Gastroesophageal sphincter (tissue), 4 donors: ENCODE measurements around the gene SDK1. TPM values are rescaled to one million over a fixed set of nuclear protein-coding genes. Genes with fewer than 3 reads are reported as not detected.

Experiments used
- ATAC-seq: fragments of 150-250 bp; one replicate; pipeline ENCODE4 v1.9.1; 2016; ENCODE audit warnings: mild to moderate bottlenecking, moderate library complexity
- H3K27ac ChIP-seq, 4 donors: fragments of 200-600 bp; sonication (generic) in 3 of 4; 1 replicate in 3 of 4; 2 replicates in 1 of 4; pipeline ENCODE4 v1.5.1; 2016 to 2019
- H3K27me3 ChIP-seq: fragments of 200-600 bp; sonication (generic); one replicate; pipeline ENCODE4 v1.5.1; 2019
- H3K36me3 ChIP-seq, 2 donors: fragments of 200-600 bp; sonication (generic); one replicate each; pipeline ENCODE4 v1.5.1; 2019; ENCODE audit warnings: control low read depth in 1 of 2
- H3K4me1 ChIP-seq, 3 donors: fragments of 200-600 bp; sonication (generic); 1 replicate in 2 of 3; 2 replicates in 1 of 3; pipeline ENCODE4 v1.5.1; 2016 to 2019; ENCODE audit warnings: control low read depth in 2 of 3
- H3K4me3 ChIP-seq, 2 donors: fragments of 200-600 bp; sonication (generic); one replicate each; pipeline ENCODE4 v1.5.1; 2019; ENCODE audit warnings: mild to moderate bottlenecking in 1 of 2, moderate library complexity in 1 of 2
- H3K9me3 ChIP-seq, 3 donors: fragments of 200-600 bp; sonication (generic); one replicate each; pipeline ENCODE4 v1.5.1; 2017 to 2019; ENCODE audit warnings: control low read depth in 2 of 3
- CTCF ChIP-seq, 4 experiments: fragments of 200-600 bp in 2 of 4; fragments of 450-650 bp in 2 of 4; sonication (generic) in 1 of 4; IDR thresholded peaks; one replicate each; pipeline ENCODE4 v1.5.1; 2017 to 2019; ENCODE audit warnings: antibody characterized with exemption in 4 of 4, mild to moderate bottlenecking in 2 of 4, moderate library complexity in 2 of 4
- EP300 ChIP-seq: sonication (generic); formaldehyde crosslinking; IDR thresholded peaks from one replicate; pipeline ENCODE4 v1.6.1; 2017; ENCODE audit warnings: antibody characterized with exemption, mild to moderate bottlenecking
- POLR2A ChIP-seq, 2 donors: fragments of 450-650 bp; IDR thresholded peaks; one replicate each; pipeline ENCODE4 v1.6.1; 2017; ENCODE audit warnings: antibody characterized with exemption in 2 of 2, mild to moderate bottlenecking in 2 of 2, moderate library complexity in 1 of 2
- POLR2AphosphoS5 ChIP-seq: sonication (generic); formaldehyde crosslinking; IDR thresholded peaks from one replicate; pipeline ENCODE4 v1.6.1; 2017; ENCODE audit warnings: antibody characterized with exemption
- WGBS, 2 donors: methylation state at CpG; one replicate each; pipeline ENCODE4 v1.1.5; 2018; ENCODE audit warnings: low coverage in 1 of 2; 5-methylcytosine and 5-hydroxymethylcytosine counted together
- total RNA-seq, 4 donors: library from RNA; depleted of rRNA; stranded (reverse); fragments of >200 nt; gene quantifications; one replicate each; pipeline ENCODE4 v1.1.0, GENCODE V29; 2016

The SDK1 gene
- total RNA-seq, 4 donors from 2014 or later: 6.1 to 13.6 (median 8.7) TPM

- H3K4me3 ChIP-seq: no peak overlapping the region
- H3K27me3 ChIP-seq: no peaks in the 10 kb centered on the region
- 91% methylated on average over 7 of the region's 20 CpGs; no CpG with 5 or more reads in 1 of the 2 donors for WGBS, 2 donors
- no peak overlapping the region for H3K27ac ChIP-seq
- no peaks in the 10 kb centered on the region for H3K4me1 ChIP-seq
- ATAC-seq: no peak
- peaks cover 0 to 9% of the 10 kb centered on the region in 2 donors for H3K36me3 ChIP-seq
- H3K9me3 ChIP-seq: no peaks in the 10 kb centered on the region
- TF ChIP-seq POLR2A (IDR thresholded peaks at IDR 0.05) (no peak), POLR2AphosphoS5 (no peak), CTCF (IDR thresholded peaks at IDR 0.05) (no peak), EP300 (no peak)
These were observed 908.9 kb downstream of the SDK1 start for GRCh38 chr7:4209966-4210365.

DNA sequence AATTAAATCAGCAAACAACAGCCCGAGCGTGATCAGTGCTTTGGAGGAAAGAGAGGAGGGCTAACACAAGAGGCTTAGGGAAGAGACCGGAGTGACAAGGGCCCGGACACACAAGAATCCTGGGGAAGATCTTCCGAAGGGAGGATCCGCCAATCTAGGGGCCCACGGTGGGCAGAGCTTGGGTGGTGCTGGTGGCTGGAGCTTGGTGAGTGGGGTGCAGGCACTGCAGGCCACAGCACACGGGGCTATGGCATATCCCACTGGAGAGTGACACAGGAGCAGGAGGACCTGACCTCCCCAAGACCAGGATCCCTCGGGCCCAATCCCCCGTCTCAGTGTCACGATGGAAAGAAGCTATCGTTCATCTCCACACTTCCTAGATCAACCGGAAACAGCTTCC lies 909.8 kb downstream of the SDK1 start:
- Histone ChIP-seq H3K36me3 (peaks cover 0 to 9% of the 10 kb centered on the region in 2 donors), H3K27ac (no peak overlapping the region), H3K4me1 (no peaks in the 10 kb centered on the region), H3K9me3 (no peaks in the 10 kb centered on the region), H3K4me3 (no peak overlapping the region), H3K27me3 (no peaks in the 10 kb centered on the region)
- no peak for ATAC-seq
- TF ChIP-seq CTCF (IDR thresholded peaks at IDR 0.05) (no peak), POLR2AphosphoS5 (no peak), POLR2A (IDR thresholded peaks at IDR 0.05) (no peak), EP300 (no peak)
- WGBS, 2 donors: 86 to 98% methylated on average over 7 to 13 of the region's 13 CpGs

DNA sequence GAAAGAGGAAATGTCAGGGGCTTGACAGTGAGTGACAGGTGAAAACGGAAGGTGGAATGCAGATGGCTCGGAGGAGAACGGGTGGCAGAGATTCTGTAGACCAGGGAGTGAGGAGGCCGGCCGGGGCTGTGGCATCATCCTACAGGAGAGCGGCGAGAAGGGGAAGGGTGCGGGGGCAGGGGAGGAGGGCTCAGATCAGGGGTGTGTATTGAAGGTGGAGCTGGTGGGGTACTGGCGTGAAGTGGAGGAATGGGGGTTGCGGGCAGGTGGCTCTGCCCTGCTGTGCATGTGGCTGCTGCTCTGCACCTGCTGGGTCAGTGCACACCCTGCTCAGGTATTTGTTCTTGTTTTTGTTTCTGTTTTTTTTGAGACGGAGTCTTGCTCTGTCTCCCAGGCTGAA lies 910.2 kb downstream of the SDK1 start:
- Histone ChIP-seq H3K27me3 (no peaks in the 10 kb centered on the region), H3K36me3 (peaks cover 0 to 9% of the 10 kb centered on the region in 2 donors), H3K4me1 (no peaks in the 10 kb centered on the region), H3K27ac (no peak overlapping the region), H3K4me3 (no peak overlapping the region), H3K9me3 (no peaks in the 10 kb centered on the region)
- TF ChIP-seq POLR2A (IDR thresholded peaks at IDR 0.05) (no peak), CTCF (IDR thresholded peaks at IDR 0.05) (no peak), EP300 (no peak), POLR2AphosphoS5 (no peak)
- 87 to 97% methylated on average over 8 to 11 of the region's 11 CpGs for WGBS, 2 donors
- ATAC-seq: no peak

GRCh38 chr7:4212376-4212775 lies 911.3 kb downstream of the SDK1 start:
- Histone ChIP-seq H3K4me3 (no peak overlapping the region), H3K9me3 (no peaks in the 10 kb centered on the region), H3K27me3 (no peaks in the 10 kb centered on the region), H3K4me1 (no peaks in the 10 kb centered on the region), H3K27ac (no peak overlapping the region), H3K36me3 (peaks cover 0 to 9% of the 10 kb centered on the region in 2 donors)
- no peak for ATAC-seq
- 77 to 95% methylated on average over 9 of the region's 12 CpGs for WGBS, 2 donors
- TF ChIP-seq CTCF (IDR thresholded peaks at IDR 0.05) (no peak), POLR2A (IDR thresholded peaks at IDR 0.05) (no peak), EP300 (no peak), POLR2AphosphoS5 (no peak)

DNA sequence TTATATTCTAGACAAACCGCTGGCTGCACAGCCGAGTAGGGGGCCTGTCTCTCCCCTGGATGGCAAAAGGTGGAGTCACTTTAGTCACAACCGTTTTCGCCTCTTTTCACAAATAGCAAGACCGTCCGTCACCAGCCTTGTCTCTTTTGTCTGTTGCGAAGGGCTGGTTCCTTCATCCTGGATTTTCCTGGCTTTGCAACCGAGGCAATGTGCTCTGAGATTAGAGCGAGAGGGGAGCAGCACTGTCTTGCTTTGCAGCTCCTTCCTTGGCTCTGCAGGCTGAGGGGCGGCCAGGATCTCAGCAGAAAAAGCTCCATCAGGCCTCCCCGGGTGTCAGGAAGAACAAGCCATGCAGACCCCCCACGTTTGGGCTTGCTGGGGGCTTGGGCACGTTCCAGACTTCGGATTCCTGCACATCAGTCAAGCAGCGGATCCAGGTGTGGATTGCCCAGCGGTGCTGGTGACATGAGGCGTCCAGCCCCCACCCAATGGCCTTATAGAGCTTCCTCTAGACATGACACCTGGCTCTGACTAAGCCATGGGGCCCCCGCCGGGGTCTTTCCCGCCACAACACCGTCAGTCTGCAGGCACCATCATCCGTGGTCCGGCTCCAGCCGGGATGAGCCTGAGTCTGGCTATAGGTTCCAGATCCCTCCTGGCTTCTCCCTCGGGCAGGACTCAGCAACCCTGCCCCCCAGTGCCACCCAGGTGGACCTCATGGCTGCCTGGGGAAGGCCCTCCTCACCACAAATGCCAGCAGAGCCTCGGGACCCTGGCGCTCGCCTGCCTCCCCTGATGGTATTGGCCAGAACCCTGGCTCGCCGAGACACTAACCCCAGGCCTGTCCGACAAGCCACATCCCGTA lies 913.5 kb downstream of the SDK1 start:
- 87 to 88% methylated on average over 3 to 14 of the region's 32 CpGs for WGBS, 2 donors
- Histone ChIP-seq H3K27me3 (no peaks in the 10 kb centered on the region), H3K27ac (no peak overlapping the region), H3K9me3 (no peaks in the 10 kb centered on the region), H3K4me3 (no peak overlapping the region), H3K4me1 (no peaks in the 10 kb centered on the region), H3K36me3 (peaks cover 0 to 9% of the 10 kb centered on the region in 2 donors)
- TF ChIP-seq EP300 (no peak), CTCF (IDR thresholded peaks at IDR 0.05) (no peak), POLR2A (IDR thresholded peaks at IDR 0.05) (no peak), POLR2AphosphoS5 (no peak)
- ATAC-seq: no peak
